A673 (cell line): ENCODE data around the gene PDLIM1.

Experiments used
- EZH2 ChIP-seq: fragments of 200-600 bp; sonication (generic); IDR thresholded peaks from 2 replicates; pipeline ENCODE4 v1.6.1; 2017; ENCODE audit warnings: borderline replicate concordance, low read depth, mild to moderate bottlenecking, mixed read lengths, antibody characterized with exemption, low read length; ENCODE audit not compliant: poor library complexity, severe bottlenecking
- TF ChIP-seq, protein P1 (sequence below): fragments of 300-800, 200-600 bp; sonication (generic); conservative IDR thresholded peaks from 2 replicates; pipeline ENCODE4 v1.5.1; 2017; ENCODE audit warnings: low read depth, mild to moderate bottlenecking, antibody characterized with exemption, low read length, moderate library complexity, mixed read lengths

DNA sequence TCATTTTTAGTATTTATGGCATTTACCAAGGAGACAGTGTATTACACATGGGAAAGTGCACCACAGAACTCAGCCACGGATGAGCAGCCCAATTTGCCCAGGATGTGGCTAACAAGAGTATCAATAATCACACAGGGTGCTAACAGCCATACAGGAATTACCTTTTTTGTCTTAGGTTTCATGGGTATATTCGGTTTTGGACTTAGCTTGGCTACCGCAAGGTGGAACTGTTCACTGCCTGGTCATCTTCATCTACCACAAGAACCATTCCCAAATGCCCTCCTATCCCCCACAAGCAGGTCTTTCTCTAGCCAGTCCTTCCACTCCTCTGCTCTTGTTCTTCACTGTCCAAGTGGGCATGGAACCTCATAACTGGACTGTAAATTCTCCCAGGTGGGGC lies 6.0 kb downstream of the PDLIM1 start:
- TF ChIP-seq, protein P1, sequence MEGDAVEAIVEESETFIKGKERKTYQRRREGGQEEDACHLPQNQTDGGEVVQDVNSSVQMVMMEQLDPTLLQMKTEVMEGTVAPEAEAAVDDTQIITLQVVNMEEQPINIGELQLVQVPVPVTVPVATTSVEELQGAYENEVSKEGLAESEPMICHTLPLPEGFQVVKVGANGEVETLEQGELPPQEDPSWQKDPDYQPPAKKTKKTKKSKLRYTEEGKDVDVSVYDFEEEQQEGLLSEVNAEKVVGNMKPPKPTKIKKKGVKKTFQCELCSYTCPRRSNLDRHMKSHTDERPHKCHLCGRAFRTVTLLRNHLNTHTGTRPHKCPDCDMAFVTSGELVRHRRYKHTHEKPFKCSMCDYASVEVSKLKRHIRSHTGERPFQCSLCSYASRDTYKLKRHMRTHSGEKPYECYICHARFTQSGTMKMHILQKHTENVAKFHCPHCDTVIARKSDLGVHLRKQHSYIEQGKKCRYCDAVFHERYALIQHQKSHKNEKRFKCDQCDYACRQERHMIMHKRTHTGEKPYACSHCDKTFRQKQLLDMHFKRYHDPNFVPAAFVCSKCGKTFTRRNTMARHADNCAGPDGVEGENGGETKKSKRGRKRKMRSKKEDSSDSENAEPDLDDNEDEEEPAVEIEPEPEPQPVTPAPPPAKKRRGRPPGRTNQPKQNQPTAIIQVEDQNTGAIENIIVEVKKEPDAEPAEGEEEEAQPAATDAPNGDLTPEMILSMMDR, result no peak
- TF ChIP-seq EZH2, result no peak
